Thoracic aorta (tissue), 2 donors: Measurements from ENCODE around the gene NSUN6. TPM values are rescaled to one million over a fixed set of nuclear protein-coding genes. Genes with fewer than 3 reads are reported as not detected.

Experiments used
- ATAC-seq: fragments of 150-250 bp; one replicate; pipeline ENCODE4 v1.8.0; 2017; ENCODE audit warnings: low read depth; ENCODE audit not compliant: insufficient number of reproducible peaks, low FRiP score
- DNase-seq: peaks from one replicate; pipeline ENCODE4 v3.0.0-alpha.2; 2020; ENCODE audit warnings: low spot score
- H3K27ac ChIP-seq, 2 donors: fragments of 200-600 bp; sonication (generic); 1 replicate in 1 of 2; 2 replicates in 1 of 2; pipeline ENCODE4 v1.5.1; 2016; ENCODE audit warnings: mild to moderate bottlenecking in 2 of 2, moderate library complexity in 2 of 2
- H3K27me3 ChIP-seq: fragments of 200-600 bp; sonication (generic); replicated peaks from 2 replicates; pipeline ENCODE4 v1.6.0; 2016; ENCODE audit warnings: mild to moderate bottlenecking; ENCODE audit not compliant: insufficient read depth
- H3K36me3 ChIP-seq: fragments of 200-600 bp; sonication (generic); one replicate; pipeline ENCODE4 v1.5.1; 2016
- H3K4me1 ChIP-seq, 2 donors: fragments of 200-600 bp; sonication (generic); 1 replicate in 1 of 2; 2 replicates in 1 of 2; pipeline versions ENCODE4 v1.5.1 to v1.6.0; 2016; ENCODE audit warnings: low read depth in 2 of 2, mild to moderate bottlenecking in 1 of 2; ENCODE audit not compliant: control insufficient read depth in 1 of 2
- H3K4me3 ChIP-seq: fragments of 200-600 bp; sonication (generic); 2 replicates; pipeline ENCODE4 v1.5.1; 2016; ENCODE audit warnings: mild to moderate bottlenecking
- H3K9me3 ChIP-seq: fragments of 200-600 bp; sonication (generic); 2 replicates; pipeline ENCODE4 v1.5.1; 2016
- CTCF ChIP-seq: fragments of 200-600 bp; sonication (generic); IDR thresholded peaks from one replicate; pipeline ENCODE4 v1.5.1; 2019; ENCODE audit warnings: antibody characterized with exemption
- total RNA-seq, 2 donors: library from RNA; depleted of rRNA; stranded (reverse); fragments of >200 nt; gene quantifications; one replicate each; pipeline versions ENCODE4 v1.1.0 to v1.2.3, GENCODE V29; 2016

The NSUN6 gene
- total RNA-seq, 2 donors from 2014 or later = 12.7 to 19.8 TPM

GRCh38 chr10:18539335-18539734, 112.1 kb downstream of the NSUN6 start:
- no peaks in the 10 kb centered on the region for H3K9me3 ChIP-seq
- no peak overlapping the region for H3K4me3 ChIP-seq
- H3K27me3 ChIP-seq = no peaks in the 10 kb centered on the region
- TF ChIP-seq CTCF = no peak
- ATAC-seq (no peak), DNase-seq (no peak)
- no peaks in the 10 kb centered on the region for H3K4me1 ChIP-seq
- peaks cover 13% of the 10 kb centered on the region for H3K36me3 ChIP-seq
- H3K27ac ChIP-seq = no peak overlapping the region

- Histone ChIP-seq H3K27me3 (no peaks in the 10 kb centered on the region), H3K27ac (no peak overlapping the region), H3K4me1 (no peaks in the 10 kb centered on the region), H3K9me3 (no peaks in the 10 kb centered on the region), H3K36me3 (peaks cover 3% of the 10 kb centered on the region), H3K4me3 (no peak overlapping the region)
- no peak for DNase-seq
- TF ChIP-seq CTCF = no peak
- ATAC-seq = no peak
Observed at GRCh38 chr10:18533896-18534295, 117.5 kb downstream of the NSUN6 start.

- H3K27ac ChIP-seq = no peak overlapping the region
Observed at GRCh38 chr10:18532881-18533535, 118.4 kb downstream of the NSUN6 start.

GRCh38 chr10:18528292-18528691, 123.1 kb downstream of the NSUN6 start:
- no peak overlapping the region for H3K27ac ChIP-seq
- no peaks in the 10 kb centered on the region for H3K27me3 ChIP-seq
- H3K36me3 ChIP-seq = no peaks in the 10 kb centered on the region
- H3K4me3 ChIP-seq = no peak overlapping the region
- H3K9me3 ChIP-seq = no peaks in the 10 kb centered on the region
- DNase-seq (no peak), ATAC-seq (no peak)
- H3K4me1 ChIP-seq = peaks cover 0 to 7% of the 10 kb centered on the region in 2 donors
- no peak for TF ChIP-seq CTCF

More at GRCh38 chr10:18532881-18533535, 118.4 kb downstream of the NSUN6 start:
- TF ChIP-seq CTCF = no peak
- H3K4me1 ChIP-seq = no peaks in the 10 kb centered on the region
- peaks cover 3% of the 10 kb centered on the region for H3K36me3 ChIP-seq
- ATAC-seq (no peak), DNase-seq (no peak)
- no peak overlapping the region for H3K4me3 ChIP-seq
- H3K27me3 ChIP-seq = no peaks in the 10 kb centered on the region
- no peaks in the 10 kb centered on the region for H3K9me3 ChIP-seq

- Histone ChIP-seq H3K27ac (no peak overlapping the region), H3K36me3 (no peaks in the 10 kb centered on the region), H3K9me3 (no peaks in the 10 kb centered on the region), H3K27me3 (no peaks in the 10 kb centered on the region), H3K4me3 (no peak overlapping the region), H3K4me1 (peaks cover 0 to 13% of the 10 kb centered on the region in 2 donors)
- no peak for DNase-seq
- no peak for ATAC-seq
- TF ChIP-seq CTCF = no peak
Observed at GRCh38 chr10:18527687-18528086, 123.7 kb downstream of the NSUN6 start.
